H1 (cell line): Measurements from ENCODE around the gene NUDT4B. TPM values are rescaled to one million over a fixed set of nuclear protein-coding genes. Genes with fewer than 3 reads are reported as not detected.
"Not testable (repeated sequence)": the region's sequence is repeated elsewhere in the genome, so short reads cannot be mapped to it uniquely, and the experiment has no call there.

Experiments used
- CTCF ChIA-PET: fragments of 300-600 bp; sonication (Branson Sonifier 250); formaldehyde crosslinking; loops from one replicate; lab custom pipeline; 2021; ENCODE audit not compliant: partially characterized antibody; lab: Charles Lee
- POLR2A ChIA-PET: fragments of 300-600 bp; sonication (Branson Sonifier 250); formaldehyde crosslinking; loops from one replicate; lab custom pipeline; 2021; ENCODE audit warnings: inconsistent platforms; ENCODE audit not compliant: partially characterized antibody; lab: Charles Lee
- DNase-seq, 2 experiments: peaks; one replicate each; pipeline versions ENCODE4 v3.0.0 to v3.0.0-alpha.2; 2010 to 2022; ENCODE audit warnings: low spot score in 2 of 2, low read depth in 1 of 2, mixed read lengths in 1 of 2
- FAIRE-seq: peaks from 2 replicates; lab custom pipeline; 2011; peaks lifted over from hg19 to GRCh38; lab: Jason Lieb, UNC
- H2AFZ ChIP-seq: 2 replicates; pipeline ENCODE4 v1.8.1; 2012; ENCODE audit warnings: low read length, inconsistent platforms
- H2AK5ac ChIP-seq: 2 replicates; pipeline ENCODE4 v1.6.1; 2013; ENCODE audit warnings: low read depth, low read length
- H2BK120ac ChIP-seq: replicated peaks from 2 replicates; pipeline ENCODE3; 2013; ENCODE audit warnings: low read depth, low read length, inconsistent platforms
- H2BK12ac ChIP-seq: 2 replicates; pipeline ENCODE4 v1.6.1; 2013; ENCODE audit warnings: low read depth, low read length
- H2BK15ac ChIP-seq: 2 replicates; pipeline ENCODE4 v1.6.1; 2013; ENCODE audit warnings: low read length
- H2BK20ac ChIP-seq: 2 replicates; pipeline ENCODE4 v1.6.1; 2013; ENCODE audit warnings: low read length
- H2BK5ac ChIP-seq: 2 replicates; pipeline ENCODE4 v1.6.1; 2013; ENCODE audit warnings: low read depth, low read length
- H3K14ac ChIP-seq: 2 replicates; pipeline ENCODE4 v1.6.1; 2013; ENCODE audit warnings: inconsistent platforms; ENCODE audit not compliant: insufficient read length
- H3K18ac ChIP-seq: 2 replicates; pipeline ENCODE4 v1.6.1; 2013; ENCODE audit warnings: low read length; ENCODE audit errors: extremely low read depth
- H3K23ac ChIP-seq: 2 replicates; pipeline ENCODE4 v1.6.1; 2013; ENCODE audit warnings: inconsistent platforms; ENCODE audit not compliant: insufficient read length
- H3K23me2 ChIP-seq: 2 replicates; pipeline ENCODE4 v1.6.1; 2013; ENCODE audit warnings: low read depth, low read length
- H3K27ac ChIP-seq: 2 replicates; pipeline ENCODE4 v1.6.1; 2011; ENCODE audit warnings: low read depth, low read length, inconsistent platforms
- H3K27me3 ChIP-seq, 4 experiments: replicated peaks in 1 of 4; 1 replicate in 1 of 4; 2 replicates in 3 of 4; pipeline versions ENCODE4 v1.6.1 to v1.8.1; 2011 to 2013; ENCODE audit warnings: low read length in 3 of 4, mild to moderate bottlenecking in 3 of 4, inconsistent platforms in 2 of 4, mixed read lengths in 2 of 4, moderate library complexity in 1 of 4; ENCODE audit not compliant: control insufficient read depth in 3 of 4, insufficient read depth in 3 of 4; ENCODE audit errors: extremely low read depth in 1 of 4
- H3K36me3 ChIP-seq, 4 experiments: 2 replicates each; pipeline versions ENCODE4 v1.6.1 to v1.8.1; 2011 to 2013; ENCODE audit warnings: mild to moderate bottlenecking in 4 of 4, low read length in 3 of 4, moderate library complexity in 2 of 4, control low read depth in 1 of 4, inconsistent platforms in 1 of 4; ENCODE audit not compliant: insufficient read depth in 4 of 4, control insufficient read depth in 2 of 4
- H3K4ac ChIP-seq: replicated peaks from 2 replicates; pipeline ENCODE3; 2013; ENCODE audit warnings: low read length, low read depth, mixed read lengths, inconsistent platforms; ENCODE audit not compliant: insufficient read length
- H3K4me1 ChIP-seq, 4 experiments: replicated peaks in 1 of 4; 1 replicate in 1 of 4; 2 replicates in 3 of 4; pipeline versions ENCODE4 v1.6.1 to v1.8.1; 2011 to 2013; ENCODE audit warnings: low read length in 3 of 4, inconsistent platforms in 2 of 4, mixed read lengths in 1 of 4; ENCODE audit not compliant: insufficient read depth in 4 of 4, control insufficient read depth in 3 of 4
- H3K4me2 ChIP-seq, 2 experiments: 2 replicates each; pipeline versions ENCODE4 v1.6.1 to v1.8.1; 2011 to 2013; ENCODE audit warnings: low read depth in 2 of 2, low read length in 2 of 2, control low read depth in 1 of 2, inconsistent platforms in 1 of 2, mild to moderate bottlenecking in 1 of 2; ENCODE audit not compliant: insufficient read depth in 1 of 2
- H3K4me3 ChIP-seq, 4 experiments: fragments of 200-600, 300-600 bp in 1 of 4; sonication (generic), shearing (Covaris generic), sonication (Bioruptor Twin) in 1 of 4; 2 replicates each; pipeline versions ENCODE4 v1.5.1 to v1.8.1; 2011 to 2016; ENCODE audit warnings: low read length in 4 of 4, low read depth in 3 of 4, control low read depth in 2 of 4, inconsistent platforms in 2 of 4, mild to moderate bottlenecking in 2 of 4, mixed read lengths in 1 of 4, moderate library complexity in 1 of 4; ENCODE audit not compliant: insufficient read depth in 2 of 4; ENCODE audit errors: extremely low read depth in 1 of 4
- H3K56ac ChIP-seq: replicated peaks from 2 replicates; pipeline ENCODE3; 2013; ENCODE audit warnings: low read depth, mild to moderate bottlenecking, mixed read lengths, low read length, inconsistent platforms; ENCODE audit not compliant: insufficient read length
- H3K79me1 ChIP-seq: 2 replicates; pipeline ENCODE4 v1.6.1; 2013; ENCODE audit warnings: low read depth, low read length, control low read depth
- H3K79me2 ChIP-seq, 2 experiments: 2 replicates each; pipeline versions ENCODE4 v1.6.1 to v1.8.1; 2012 to 2013; ENCODE audit warnings: low read length in 2 of 2, mild to moderate bottlenecking in 2 of 2, inconsistent platforms in 1 of 2; ENCODE audit not compliant: insufficient read depth in 2 of 2, control insufficient read depth in 1 of 2
- H3K9ac ChIP-seq, 4 experiments: replicated peaks in 1 of 4; 1 replicate in 1 of 4; 2 replicates in 3 of 4; pipeline versions ENCODE4 v1.6.1 to v1.8.1; 2011 to 2013; ENCODE audit warnings: low read depth in 3 of 4, low read length in 3 of 4, control low read depth in 2 of 4, mild to moderate bottlenecking in 2 of 4, moderate library complexity in 2 of 4, inconsistent platforms in 1 of 4; ENCODE audit errors: extremely low read depth in 1 of 4
- H3K9me3 ChIP-seq, 2 experiments: 2 replicates each; pipeline versions ENCODE4 v1.6.1 to v1.8.1; 2012 to 2013; ENCODE audit warnings: mild to moderate bottlenecking in 2 of 2, moderate library complexity in 2 of 2, control low read depth in 1 of 2, inconsistent platforms in 1 of 2, low read depth in 1 of 2, low read length in 1 of 2, mixed read lengths in 1 of 2; ENCODE audit not compliant: insufficient read depth in 2 of 2
- H4K20me1 ChIP-seq, 2 experiments: replicated peaks in 1 of 2; 2 replicates each; pipeline versions ENCODE3 to v1.8.1; 2011 to 2013; ENCODE audit warnings: inconsistent platforms in 2 of 2, low read length in 2 of 2, mild to moderate bottlenecking in 1 of 2; ENCODE audit not compliant: insufficient read depth in 2 of 2, control insufficient read depth in 1 of 2
- H4K5ac ChIP-seq: 2 replicates; pipeline ENCODE4 v1.6.1; 2013; ENCODE audit warnings: low read length, low read depth, mixed read lengths, inconsistent platforms; ENCODE audit not compliant: insufficient read length
- H4K8ac ChIP-seq: 2 replicates; pipeline ENCODE4 v1.8.0; 2013; ENCODE audit warnings: mild to moderate bottlenecking, moderate library complexity, low read length, inconsistent platforms; ENCODE audit not compliant: insufficient read depth; ENCODE audit errors: extremely low read depth
- H4K91ac ChIP-seq: replicated peaks from 2 replicates; pipeline ENCODE3; 2013; ENCODE audit warnings: low read length, mixed read lengths, inconsistent platforms; ENCODE audit not compliant: insufficient read length
- WGBS, 2 experiments: shearing (Covaris generic) in 1 of 2; methylation state at CpG; one replicate each; pipeline versions ENCODE4 v1.1.6 to v1.1.7; 2013 to 2015; ENCODE audit warnings: low lambda C conversion rate in 2 of 2, mixed read lengths in 2 of 2, inconsistent platforms in 1 of 2, low coverage in 1 of 2, missing lambda C conversion rate in 1 of 2; ENCODE audit not compliant: insufficient replicate concordance in 2 of 2, insufficient coverage in 1 of 2, insufficient read length in 1 of 2; ENCODE audit errors: extremely low coverage in 1 of 2, missing lambda C conversion rate in 1 of 2; 5-methylcytosine and 5-hydroxymethylcytosine counted together
- polyA plus RNA-seq, 7 experiments: library from polyadenylated mRNA; depleted of rRNA in 3 of 7; stranded (reverse) in 5 of 7; unstranded in 2 of 7; fragments of >200 nt in 5 of 7; fragments of 200-250 nt in 2 of 7; gene quantifications; 1 replicate in 5 of 7; 2 replicates in 1 of 7; 4 replicates in 1 of 7; pipeline versions ENCODE4 v1.2.1 to v1.2.3, GENCODE V29; 2011 to 2013; ENCODE audit warnings: missing spikeins in 2 of 7, mixed read lengths in 2 of 7
- total RNA-seq: library from RNA; stranded (reverse); fragmentation: NEBNext Ultra II Directional; extraction: Animal tissue kit (Norgen Biotek cat#: 25700); gene quantifications from 2 replicates; pipeline ENCODE4 v1.2.1, GENCODE V29; 2021

The NUDT4B gene
- total and polyA plus RNA-seq, 2 of the 8 experiments (the other 6 are each of a cell fraction or from before 2014, with no cell fraction given): 11.0 TPM; not detected in 1

GRCh38 chr1:148735538-148735937, 13.0 kb upstream of the NUDT4B start:
- H2AFZ ChIP-seq, H2BK120ac ChIP-seq, H2AK5ac ChIP-seq, H3K9ac ChIP-seq, H3K27me3 ChIP-seq, H3K79me1 ChIP-seq, H3K18ac ChIP-seq, H2BK20ac ChIP-seq, H3K14ac ChIP-seq, DNase-seq, H4K5ac ChIP-seq, POLR2A ChIA-PET, H2BK15ac ChIP-seq, CTCF ChIA-PET, H3K23me2 ChIP-seq, H3K4me1 ChIP-seq, H3K23ac ChIP-seq, H4K91ac ChIP-seq, H3K56ac ChIP-seq, H3K27ac ChIP-seq, H3K79me2 ChIP-seq, H3K9me3 ChIP-seq, H3K36me3 ChIP-seq, H4K8ac ChIP-seq, FAIRE-seq, H3K4me2 ChIP-seq, H3K4ac ChIP-seq, H4K20me1 ChIP-seq, H2BK5ac ChIP-seq, H3K4me3 ChIP-seq, H2BK12ac ChIP-seq: not testable (repeated sequence)
- no CpG with 5 or more reads among the region's 1 CpG for WGBS, 2 experiments

GRCh38 chr1:148738667-148739066, 9.9 kb upstream of the NUDT4B start:
- H2BK20ac ChIP-seq, H3K79me2 ChIP-seq, FAIRE-seq, H3K18ac ChIP-seq, H3K14ac ChIP-seq, H3K9ac ChIP-seq, H3K23ac ChIP-seq, H3K4ac ChIP-seq, H4K5ac ChIP-seq, H4K8ac ChIP-seq, H3K27me3 ChIP-seq, H2BK12ac ChIP-seq, H4K91ac ChIP-seq, H3K4me2 ChIP-seq, H4K20me1 ChIP-seq, DNase-seq, H3K4me1 ChIP-seq, H2BK5ac ChIP-seq, H2BK120ac ChIP-seq, H2AK5ac ChIP-seq, H3K36me3 ChIP-seq, H3K79me1 ChIP-seq, H3K27ac ChIP-seq, H3K56ac ChIP-seq, H2AFZ ChIP-seq, H3K4me3 ChIP-seq, H3K9me3 ChIP-seq, H2BK15ac ChIP-seq, CTCF ChIA-PET, H3K23me2 ChIP-seq, POLR2A ChIA-PET: not testable (repeated sequence)
- no CpG with 5 or more reads among the region's 6 CpGs for WGBS, 2 experiments
